OCI-LY3 (cell line): ENCODE measurements around the gene JADE1.

Experiments
- CTCF ChIP-seq: fragments of 200-600, 300-600 bp; sonication (generic); IDR thresholded peaks from 2 replicates; pipeline ENCODE4 v1.5.1; 2014; ENCODE audit warnings: antibody characterized with exemption, low read length, low read depth
- EZH2phosphoT487 ChIP-seq: fragments of 200-600 bp; shearing (Covaris generic); IDR thresholded peaks from 2 replicates; pipeline ENCODE4 v1.6.1; 2018; ENCODE audit warnings: antibody characterized with exemption, mixed run types, low read depth

GRCh38 chr4:128865132-128865531 lies 55.6 kb downstream of the JADE1 start:
- no peak for TF ChIP-seq CTCF
- no peak for TF ChIP-seq EZH2phosphoT487
